Middle frontal gyrus (tissue), 1 donor: ENCODE measurements around the gene CAMK1D.
"Not testable (repeated sequence)": the region's sequence is repeated elsewhere in the genome, so short reads cannot be mapped to it uniquely, and the experiment has no call there.

ENCODE experiments used
- DNase-seq: peaks from one replicate; pipeline ENCODE4 v3.0.0-alpha.2; 2015; ENCODE audit warnings: low spot score; ENCODE audit errors: extremely low spot score

Gene CAMK1D

GRCh38 chr10:12808014-12808613 lies 458.8 kb downstream of the CAMK1D start:
- no peak for DNase-seq

GRCh38 chr10:12810046-12810445 lies 460.7 kb downstream of the CAMK1D start:
- not testable (repeated sequence) for DNase-seq

GRCh38 chr10:12811826-12812225 lies 462.5 kb downstream of the CAMK1D start:
- DNase-seq: no peak

GRCh38 chr10:12812571-12812970 lies 463.2 kb downstream of the CAMK1D start:
- DNase-seq: no peak

- no peak for DNase-seq
Measured at GRCh38 chr10:12814166-12814565, 464.8 kb downstream of the CAMK1D start.

- DNase-seq: no peak
Measured at GRCh38 chr10:12819071-12819470, 469.7 kb downstream of the CAMK1D start.

- no peak for DNase-seq
Measured at GRCh38 chr10:12819656-12820055, 470.3 kb downstream of the CAMK1D start.

GRCh38 chr10:12822126-12822892 lies 473.0 kb downstream of the CAMK1D start:
- DNase-seq: no peak

GRCh38 chr10:12822893-12823170 lies 473.5 kb downstream of the CAMK1D start:
- DNase-seq: peak; percentile 20

- no peak for DNase-seq
Measured at GRCh38 chr10:12823328-12823727, 474.0 kb downstream of the CAMK1D start.

- DNase-seq: no peak
Measured at GRCh38 chr10:12825260-12825849, 476.0 kb downstream of the CAMK1D start.

GRCh38 chr10:12826800-12827372 lies 477.5 kb downstream of the CAMK1D start:
- DNase-seq: no peak

- DNase-seq: no peak
Measured at GRCh38 chr10:12828736-12829135, 479.4 kb downstream of the CAMK1D start.

GRCh38 chr10:12829831-12830390 lies 480.6 kb downstream of the CAMK1D start:
- DNase-seq: peak; percentile 38

GRCh38 chr10:12832096-12832495 lies 482.7 kb downstream of the CAMK1D start:
- DNase-seq: no peak

- DNase-seq: no peak
Measured at GRCh38 chr10:12833451-12833850, 484.1 kb downstream of the CAMK1D start.

GRCh38 chr10:12834116-12834665 lies 484.8 kb downstream of the CAMK1D start:
- DNase-seq: no peak

- DNase-seq: no peak
Measured at GRCh38 chr10:12834721-12835120, 485.4 kb downstream of the CAMK1D start.

GRCh38 chr10:12835709-12836108 lies 486.4 kb downstream of the CAMK1D start:
- DNase-seq: no peak

- no peak for DNase-seq
Measured at GRCh38 chr10:12838366-12838765, 489.0 kb downstream of the CAMK1D start.

GRCh38 chr10:12838995-12839927 lies 489.9 kb downstream of the CAMK1D start:
- DNase-seq: no peak
